GM12865 (cell line): ENCODE measurements around the gene CENPP.

Experiments used
- DNase-seq: peaks from one replicate; pipeline ENCODE4 v3.0.0; 2010; ENCODE audit warnings: low read depth
- H3K4me3 ChIP-seq: 2 replicates; pipeline ENCODE4 v1.5.1; 2011; ENCODE audit warnings: mild to moderate bottlenecking, low read depth, low read length, control low read depth
- TF ChIP-seq, protein P1 (sequence below): IDR thresholded peaks from 2 replicates; pipeline ENCODE4 v1.5.1; 2011; ENCODE audit warnings: low read length, control low read depth, low read depth, inconsistent platforms; ENCODE audit not compliant: insufficient read depth; ENCODE audit errors: missing control alignments

CENPP gene

DNA sequence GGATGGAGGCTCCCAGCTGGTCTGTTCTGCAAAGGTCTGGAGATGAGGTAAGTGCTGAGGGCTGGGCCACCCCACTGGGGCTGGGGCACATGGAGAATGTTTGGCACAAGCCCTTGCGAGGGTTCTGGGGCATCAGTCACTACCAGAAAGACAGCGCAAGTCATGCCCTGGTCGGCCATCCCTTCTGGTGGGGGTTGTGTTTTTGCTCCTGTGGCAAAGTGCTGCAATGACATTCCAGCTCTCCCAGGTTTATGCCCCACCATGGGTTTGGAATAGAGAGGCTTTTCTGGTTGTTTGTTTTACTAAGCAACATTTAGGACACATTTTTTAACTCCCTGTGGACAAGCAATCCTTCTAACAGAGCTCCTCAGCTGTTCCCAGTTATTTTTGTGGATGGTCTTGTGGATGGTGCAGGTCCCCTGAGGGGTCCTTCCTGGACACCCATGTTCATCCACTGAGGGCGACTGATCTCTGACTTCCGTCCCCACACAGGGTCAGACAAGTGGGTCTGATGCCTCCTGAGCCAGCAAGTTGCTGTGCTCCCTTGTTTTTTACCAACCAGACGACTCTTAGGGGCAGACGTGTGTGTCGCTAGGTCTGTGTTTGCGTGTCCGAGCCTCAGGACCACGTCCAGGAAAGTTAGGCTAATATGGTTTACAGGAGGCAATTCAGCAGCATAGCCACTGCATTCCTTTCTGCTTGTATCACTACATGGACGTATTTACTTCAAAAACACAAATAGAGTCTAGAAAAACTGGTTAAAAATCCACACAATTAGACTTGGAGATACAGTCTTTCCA lies 274.9 kb downstream of the CENPP start:
- no peak for DNase-seq
- TF ChIP-seq, protein P1, sequence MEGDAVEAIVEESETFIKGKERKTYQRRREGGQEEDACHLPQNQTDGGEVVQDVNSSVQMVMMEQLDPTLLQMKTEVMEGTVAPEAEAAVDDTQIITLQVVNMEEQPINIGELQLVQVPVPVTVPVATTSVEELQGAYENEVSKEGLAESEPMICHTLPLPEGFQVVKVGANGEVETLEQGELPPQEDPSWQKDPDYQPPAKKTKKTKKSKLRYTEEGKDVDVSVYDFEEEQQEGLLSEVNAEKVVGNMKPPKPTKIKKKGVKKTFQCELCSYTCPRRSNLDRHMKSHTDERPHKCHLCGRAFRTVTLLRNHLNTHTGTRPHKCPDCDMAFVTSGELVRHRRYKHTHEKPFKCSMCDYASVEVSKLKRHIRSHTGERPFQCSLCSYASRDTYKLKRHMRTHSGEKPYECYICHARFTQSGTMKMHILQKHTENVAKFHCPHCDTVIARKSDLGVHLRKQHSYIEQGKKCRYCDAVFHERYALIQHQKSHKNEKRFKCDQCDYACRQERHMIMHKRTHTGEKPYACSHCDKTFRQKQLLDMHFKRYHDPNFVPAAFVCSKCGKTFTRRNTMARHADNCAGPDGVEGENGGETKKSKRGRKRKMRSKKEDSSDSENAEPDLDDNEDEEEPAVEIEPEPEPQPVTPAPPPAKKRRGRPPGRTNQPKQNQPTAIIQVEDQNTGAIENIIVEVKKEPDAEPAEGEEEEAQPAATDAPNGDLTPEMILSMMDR: no peak
- no peak overlapping the region for H3K4me3 ChIP-seq

DNA sequence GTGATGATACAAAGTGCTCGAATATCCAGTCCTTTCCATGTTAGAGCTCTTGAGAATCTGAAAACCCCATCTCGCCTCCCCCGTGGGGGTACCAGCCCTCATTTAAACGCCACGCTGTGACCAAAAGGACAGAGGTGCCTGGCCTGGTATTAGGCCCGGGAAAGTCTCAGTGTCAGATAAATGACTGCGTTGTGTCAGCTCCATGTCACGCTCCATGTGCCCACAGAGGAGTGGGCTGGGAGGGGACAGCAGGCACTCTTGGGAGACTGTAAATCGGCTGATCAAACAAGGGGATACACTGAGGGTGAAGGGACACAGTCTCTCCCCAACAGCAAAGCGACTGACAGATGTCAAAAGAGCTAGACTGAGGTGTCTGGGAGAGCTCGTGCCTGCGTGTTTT lies 275.7 kb downstream of the CENPP start:
- DNase-seq: no peak
- no peak overlapping the region for H3K4me3 ChIP-seq
- TF ChIP-seq, protein P1: no peak

DNA sequence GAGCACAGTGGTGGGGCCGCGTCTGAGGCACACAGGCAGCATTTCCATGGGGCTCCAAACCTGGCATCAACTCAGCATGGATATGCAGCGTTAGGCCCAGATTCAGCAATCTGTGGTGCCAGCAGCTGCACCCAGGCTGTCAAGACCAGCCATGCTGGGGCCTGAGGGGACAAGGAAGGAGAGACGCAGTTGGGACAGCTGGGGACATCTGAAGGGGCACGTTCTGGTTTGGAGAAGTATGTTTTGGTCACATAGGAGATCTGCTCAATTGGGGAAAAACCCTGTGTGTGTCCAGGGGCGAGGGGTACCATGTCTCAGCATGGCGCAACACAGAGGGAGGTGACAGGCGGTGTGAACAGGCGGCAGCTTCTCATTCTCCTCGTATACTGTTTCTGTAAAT lies 276.7 kb downstream of the CENPP start:
- H3K4me3 ChIP-seq: no peak overlapping the region
- TF ChIP-seq, protein P1: no peak
- no peak for DNase-seq

DNA sequence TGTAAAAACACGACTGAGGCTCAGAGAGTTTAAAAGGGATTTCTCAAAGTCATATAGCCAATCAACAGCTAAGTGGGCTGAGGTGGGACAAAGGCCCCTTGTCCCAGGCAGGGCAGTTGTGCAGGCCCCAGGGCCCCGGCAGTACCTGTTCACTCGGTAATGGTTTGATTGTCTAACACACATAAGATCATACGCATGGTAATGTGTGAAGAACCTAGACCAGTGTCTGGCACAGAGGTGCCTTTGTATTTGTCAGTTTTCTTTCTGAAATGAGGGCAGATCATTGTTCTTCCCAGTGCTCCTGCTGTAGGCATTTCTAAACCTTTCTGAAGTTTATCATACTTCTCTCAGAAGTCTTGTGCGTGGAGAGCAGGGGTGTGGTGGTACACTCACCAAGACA lies 277.3 kb downstream of the CENPP start:
- no peak for DNase-seq
- TF ChIP-seq, protein P1: no peak
- H3K4me3 ChIP-seq: no peak overlapping the region

DNA sequence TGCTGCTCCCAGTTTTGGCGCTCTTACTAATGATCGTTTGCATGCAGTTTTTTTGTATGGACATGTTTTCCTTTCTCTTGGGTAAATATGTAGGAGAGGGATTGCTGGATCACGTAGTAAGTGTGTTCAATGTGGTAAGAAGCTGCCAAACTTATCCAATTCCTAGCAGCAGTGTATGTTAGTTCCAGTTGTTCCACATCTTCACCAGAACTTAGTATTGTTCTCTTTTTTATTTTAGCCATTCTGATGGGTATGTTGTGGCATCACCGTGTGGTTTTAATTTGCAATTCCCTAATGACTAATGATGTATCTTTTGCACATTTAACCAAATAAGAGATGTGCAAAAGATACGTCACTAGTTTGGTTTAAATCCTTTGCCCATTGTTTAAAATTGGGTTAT lies 278.2 kb downstream of the CENPP start:
- no peak overlapping the region for H3K4me3 ChIP-seq
- no peak for DNase-seq
- TF ChIP-seq, protein P1: no peak

DNA sequence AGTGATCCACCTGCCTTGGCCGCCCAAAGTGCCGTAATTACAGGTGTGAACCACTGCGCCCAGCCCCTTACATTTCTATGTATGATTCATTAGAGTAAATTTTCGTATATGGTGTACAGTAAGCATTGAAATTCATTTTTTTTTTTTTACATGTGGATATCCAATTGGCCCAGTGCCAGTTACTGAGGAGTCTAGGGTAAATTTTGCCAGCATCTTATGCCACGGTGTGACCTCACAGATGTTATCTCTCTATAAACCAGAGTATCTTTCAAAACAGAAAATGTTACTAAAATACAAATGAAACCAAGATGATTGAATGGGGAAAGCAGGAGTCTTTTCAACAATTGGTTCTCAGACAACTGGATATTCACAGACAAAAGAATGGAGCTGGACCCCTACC lies 279.5 kb downstream of the CENPP start:
- H3K4me3 ChIP-seq: no peak overlapping the region
- no peak for DNase-seq
- TF ChIP-seq, protein P1: no peak

DNA sequence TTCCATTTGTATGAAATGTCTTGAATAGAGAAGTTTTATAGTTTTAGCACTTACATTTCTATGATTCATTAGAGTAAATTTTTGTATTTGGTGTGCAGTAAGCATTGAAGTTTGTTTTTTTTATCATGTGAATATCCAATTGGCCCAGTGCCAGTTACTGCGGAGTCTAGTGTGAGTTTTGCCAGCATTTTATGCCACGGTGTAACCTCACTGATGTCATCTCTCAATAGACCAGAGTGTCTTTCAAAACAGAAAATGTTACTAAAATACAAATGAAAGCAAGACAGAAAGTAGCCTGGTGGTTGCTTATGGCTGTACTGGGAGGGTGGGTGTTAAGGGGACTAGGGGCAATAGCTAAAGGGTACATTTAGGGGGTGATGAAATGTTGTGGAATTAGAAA lies 281.3 kb downstream of the CENPP start:
- H3K4me3 ChIP-seq: no peak overlapping the region
- TF ChIP-seq, protein P1: no peak
- peak; percentile 20 for DNase-seq
